Ovary (tissue), 3 donors: ENCODE data around the gene MPP4.

Experiments
- CTCF ChIP-seq, 3 donors: fragments of 450-650 bp in 2 of 3; fragments of 200-600 bp in 1 of 3; IDR thresholded peaks; one replicate each; pipeline versions ENCODE4 v1.5.1 to v1.8.0; 2016 to 2022; ENCODE audit warnings: antibody characterized with exemption in 3 of 3, mild to moderate bottlenecking in 1 of 3
- EP300 ChIP-seq: sonication (generic); formaldehyde crosslinking; IDR thresholded peaks from one replicate; pipeline ENCODE4 v1.6.1; 2017; ENCODE audit warnings: antibody characterized with exemption
- POLR2A ChIP-seq: fragments of 450-650 bp; IDR thresholded peaks from one replicate; pipeline ENCODE4 v1.6.1; 2017; ENCODE audit warnings: antibody characterized with exemption, mild to moderate bottlenecking, moderate library complexity
- donor health status: DM: no; HTN: no; CAD: no.

GRCh38 chr2:201734111-201734510 lies 35.7 kb upstream of the MPP4 start:
- TF ChIP-seq CTCF (IDR thresholded peaks at IDR 0.05) (no peak), POLR2A (no peak), EP300 (no peak)
